SU-DHL-6 (cell line): ENCODE measurements around the gene SEZ6L2.

Source experiments
- CTCF ChIP-seq: fragments of 200-600 bp; sonication (generic); IDR thresholded peaks from one replicate; pipeline ENCODE4 v1.5.1; 2017; ENCODE audit warnings: antibody characterized with exemption, mild to moderate bottlenecking, low read length, moderate library complexity; ENCODE audit not compliant: insufficient read depth, poor library complexity, severe bottlenecking
- EZH2phosphoT487 ChIP-seq: fragments of 200-600 bp; sonication (generic), shearing (Covaris generic); conservative IDR thresholded peaks from 2 replicates; pipeline ENCODE4 v1.6.1; 2018; ENCODE audit warnings: mild to moderate bottlenecking, antibody characterized with exemption, low read length, moderate library complexity, mixed read lengths

GRCh38 chr16:29920288-29921033, 21.1 kb upstream of the SEZ6L2 start:
- TF ChIP-seq CTCF (no peak), EZH2phosphoT487 (no peak)
